Activated CD8-positive, alpha-beta T cell treated with anti-CD3 and anti-CD28 coated beads, Interleukin-2, amount 10 ng/mL, durations not matched to agents 7 days and 5 days (primary cell): Measurements from ENCODE around the gene TRAPPC2L. TPM values are rescaled to one million over a fixed set of nuclear protein-coding genes. Genes with fewer than 3 reads are reported as not detected.

Source experiments
- ATAC-seq: fragments of 150-1000 bp; cut with Tn5 transposase; one replicate; pipeline ENCODE4 v1.10.0; 2021; ENCODE audit warnings: moderate library complexity
- CTCF ChIA-PET: fragments of 350-600 bp; sonication (Branson Sonifier 250); formaldehyde crosslinking; loops from one replicate; lab custom pipeline; 2021; ENCODE audit warnings: antibody characterized with exemption; lab: Charles Lee
- POLR2A ChIA-PET: fragments of 350-600 bp; sonication (Branson Sonifier 250); formaldehyde crosslinking; loops from one replicate; lab custom pipeline; 2021; ENCODE audit warnings: antibody characterized with exemption; lab: Charles Lee
- DNase-seq: peaks from one replicate; pipeline ENCODE4 v3.0.0-alpha.2; 2020
- H3K27ac Mint-ChIP-seq: one replicate; pipeline ENCODE4 v1.8.0; 2021; ENCODE audit warnings: mild to moderate bottlenecking, mixed read lengths
- H3K27me3 Mint-ChIP-seq: one replicate; pipeline ENCODE4 v1.8.0; 2021; ENCODE audit warnings: low read depth, mixed read lengths
- H3K36me3 Mint-ChIP-seq: one replicate; pipeline ENCODE4 v1.8.0; 2021; ENCODE audit warnings: low read depth, mixed read lengths
- H3K4me1 Mint-ChIP-seq: one replicate; pipeline ENCODE4 v1.8.0; 2021; ENCODE audit warnings: low read depth, mixed read lengths
- H3K4me3 Mint-ChIP-seq: one replicate; pipeline ENCODE4 v1.8.0; 2021; ENCODE audit warnings: mild to moderate bottlenecking, mixed read lengths
- H3K9me3 Mint-ChIP-seq: one replicate; pipeline ENCODE4 v1.8.0; 2022; ENCODE audit warnings: mixed read lengths; ENCODE audit not compliant: insufficient read depth
- total RNA-seq, 2 experiments: library from RNA; stranded (reverse); gene quantifications; one replicate each; pipeline ENCODE4 v1.2.3, GENCODE V29; 2021

TRAPPC2L gene, protein sequence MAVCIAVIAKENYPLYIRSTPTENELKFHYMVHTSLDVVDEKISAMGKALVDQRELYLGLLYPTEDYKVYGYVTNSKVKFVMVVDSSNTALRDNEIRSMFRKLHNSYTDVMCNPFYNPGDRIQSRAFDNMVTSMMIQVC
- 10 to 100 TPM; 61.2 to 65.3 TPM for total RNA-seq

DNA sequence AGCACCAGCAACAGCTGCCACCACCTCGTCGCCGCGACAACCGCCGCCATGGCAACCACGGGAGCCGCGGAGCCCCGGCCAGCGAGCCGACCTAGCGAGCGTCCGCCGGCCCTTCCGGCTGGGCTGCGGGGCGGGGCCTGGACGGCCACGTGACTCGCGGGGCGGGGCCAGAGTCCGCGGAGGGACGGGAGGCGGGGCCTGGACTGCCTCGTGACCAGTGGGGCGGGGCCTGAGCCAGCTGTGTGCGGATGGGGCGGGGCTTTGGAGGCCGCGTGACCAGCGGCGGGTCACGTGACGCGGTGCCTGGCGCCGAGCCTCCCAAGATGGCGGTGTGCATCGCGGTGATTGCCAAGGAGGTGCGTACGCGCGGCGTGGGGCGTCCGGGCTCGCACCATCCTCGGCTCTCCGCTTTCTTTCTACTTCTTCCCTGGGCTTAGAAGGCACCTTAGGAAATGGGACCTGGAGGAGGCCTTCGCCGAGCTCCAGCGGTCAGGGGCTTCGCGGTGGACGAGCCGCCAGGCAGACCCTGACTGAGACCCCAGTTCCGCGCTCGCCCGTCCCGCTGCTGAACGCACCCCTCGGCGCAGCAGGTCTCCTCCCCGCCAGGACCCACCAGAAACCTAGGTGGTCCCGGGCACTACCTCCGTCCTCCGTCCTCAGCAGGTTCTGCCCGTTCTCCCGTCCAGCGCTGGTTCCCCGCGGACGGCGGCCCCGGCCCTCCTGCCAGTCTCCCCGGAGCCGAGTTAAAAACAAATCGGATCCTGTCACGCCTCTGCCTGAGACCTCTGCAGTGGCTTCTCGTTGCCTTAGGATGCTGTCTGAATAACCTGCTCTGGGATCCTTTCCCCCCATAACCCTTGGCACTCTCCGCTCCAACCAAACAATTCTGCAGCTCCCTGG lies at the start of gene TRAPPC2L, which contains the start of gene GALNS:
TSS of gene TRAPPC2L (plus strand) at position 300 of the 900 bp plus-strand sequence. CDS start at position 324, 24 bp downstream.
TSS of gene GALNS (minus strand) at position 120 of the 900 bp plus-strand sequence. CDS start at position 50, 70 bp downstream.
- DNase-seq: peak; percentile 99
- Mint-ChIP-seq H3K36me3 (peaks cover 24% of the 10 kb centered on the region), H3K27me3 (no peaks in the 10 kb centered on the region), H3K4me1 (peaks cover 28% of the 10 kb centered on the region), H3K9me3 (no peaks in the 10 kb centered on the region), H3K27ac (peak within 1 kb of the TSS; percentile 94), H3K4me3 (peak within 1 kb of the TSS; percentile 97)
- ChIA-PET CTCF (interaction anchor here (0.6 to 2.9 kb wide), 20 partner anchors 10 to 383 kb away, joined by 3 to 42 read pairs (median 4); partner anchors contain the start of genes APRT and ZNF778), POLR2A (interaction anchor here (0.6 to 2.7 kb wide), 7 partner anchors 10 to 76 kb away, joined by 3 to 11 read pairs (median 4); partner anchors contain the start of gene APRT)
- ATAC-seq: peak; percentile 86

DNA sequence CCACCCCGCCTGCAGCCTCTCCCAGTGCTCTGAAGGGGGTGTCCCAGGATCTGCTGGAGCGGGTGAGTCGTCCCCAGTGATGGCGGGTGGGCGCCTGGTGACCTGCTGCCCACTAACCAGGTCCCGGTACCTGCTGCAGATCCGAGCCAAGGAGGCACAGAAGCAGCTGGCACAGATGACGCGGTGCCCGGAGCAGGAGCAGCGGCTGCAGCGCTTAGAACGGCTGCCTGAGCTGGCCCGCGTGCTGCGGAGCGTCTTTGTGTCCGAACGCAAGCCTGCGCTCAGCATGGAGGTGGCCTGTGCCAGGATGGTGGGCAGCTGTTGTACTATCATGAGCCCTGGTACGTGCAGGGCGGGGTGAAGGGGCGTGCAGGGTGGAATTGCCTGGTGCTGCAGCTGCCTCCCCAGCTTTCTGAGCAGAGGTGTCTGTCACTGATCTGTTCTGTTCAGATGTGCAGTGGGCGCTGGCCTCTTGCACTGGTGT lies 49.7 kb upstream of the TRAPPC2L start:
- ATAC-seq (no peak), DNase-seq (no peak)
- Mint-ChIP-seq H3K9me3 (no peaks in the 10 kb centered on the region), H3K4me1 (peaks cover 36% of the 10 kb centered on the region), H3K4me3 (peak overlapping the region; percentile 15), H3K36me3 (peaks cover 49% of the 10 kb centered on the region), H3K27ac (no peak overlapping the region), H3K27me3 (no peaks in the 10 kb centered on the region)
- CTCF ChIA-PET: no interaction called here
- POLR2A ChIA-PET: no interaction called here

DNA sequence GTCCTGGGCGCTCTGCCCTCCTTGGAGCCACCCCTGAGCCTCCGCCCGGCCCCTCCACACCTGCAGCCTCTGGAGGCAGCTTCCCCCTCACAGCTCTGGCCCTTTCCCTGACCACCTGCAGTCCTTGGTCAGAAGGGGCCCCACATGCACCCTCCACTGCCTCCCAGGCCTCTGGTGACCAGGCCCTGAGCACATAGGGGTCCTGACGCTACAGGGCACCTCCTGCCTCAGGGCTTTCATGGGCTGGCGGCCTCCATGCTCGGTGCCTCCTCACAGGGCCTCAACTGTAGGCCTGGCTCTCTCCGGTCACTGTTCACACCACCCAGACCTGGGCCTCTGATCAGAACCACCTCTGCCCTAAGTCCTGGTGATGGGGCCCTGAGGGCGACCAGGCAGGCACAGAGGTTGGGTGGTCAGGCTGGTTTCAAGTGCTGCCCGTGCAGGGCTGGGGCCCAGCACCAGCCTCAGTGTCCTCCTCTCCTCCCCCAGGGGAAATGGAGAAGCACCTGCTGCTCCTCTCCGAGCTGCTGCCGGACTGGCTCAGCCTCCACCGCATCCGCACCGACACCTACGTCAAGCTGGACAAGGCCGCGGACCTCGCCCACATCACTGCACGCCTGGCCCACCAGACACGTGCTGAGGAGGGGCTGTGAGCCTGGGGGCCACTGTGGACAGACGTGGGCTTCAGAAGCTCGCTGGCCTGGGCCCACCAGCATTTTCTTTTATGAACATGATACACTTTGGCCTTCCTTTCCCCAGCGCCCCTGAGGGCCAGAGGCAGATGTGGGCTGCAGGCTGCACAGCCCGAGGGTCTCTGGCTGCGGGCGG lies 49.1 kb upstream of the TRAPPC2L start:
- peaks cover 49% of the 10 kb centered on the region for H3K36me3 Mint-ChIP-seq
- peak overlapping the region; percentile 25 for H3K4me3 Mint-ChIP-seq
- DNase-seq: no peak
- H3K27me3 Mint-ChIP-seq: no peaks in the 10 kb centered on the region
- peaks cover 37% of the 10 kb centered on the region for H3K4me1 Mint-ChIP-seq
- H3K27ac Mint-ChIP-seq: peak overlapping the region; percentile 57
- H3K9me3 Mint-ChIP-seq: no peaks in the 10 kb centered on the region
- ChIA-PET POLR2A (no interaction called here), CTCF (no interaction called here)
- ATAC-seq: no peak

DNA sequence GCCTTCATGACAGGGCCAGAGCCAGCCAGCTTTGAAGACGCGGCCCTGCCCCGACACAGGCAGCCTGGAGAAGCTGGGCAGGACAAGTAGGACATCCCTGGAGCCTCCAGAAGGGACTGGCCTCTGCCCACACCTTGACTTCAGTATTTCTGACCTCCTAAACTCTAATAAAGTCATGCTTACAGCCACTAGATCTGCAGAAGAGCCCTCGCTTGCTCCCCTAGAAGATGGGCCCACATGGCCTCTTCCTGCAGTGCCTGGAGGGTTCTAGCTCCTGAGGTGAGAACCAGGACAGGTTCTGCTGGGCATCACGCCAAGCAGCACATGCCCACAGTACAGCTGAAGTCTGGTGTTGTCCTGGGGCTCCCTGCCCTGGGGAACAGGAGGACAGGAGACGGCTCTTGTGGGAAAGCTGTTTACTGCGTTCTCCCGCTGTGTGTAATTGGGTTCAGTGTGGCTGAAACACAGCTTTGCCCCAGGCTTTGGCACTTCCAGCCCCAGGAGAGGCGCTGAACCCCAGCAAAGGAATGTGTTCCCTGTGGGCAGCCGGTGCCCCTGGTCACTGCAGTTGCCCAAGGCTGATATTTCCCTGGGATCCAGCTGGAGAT lies 47.8 kb upstream of the TRAPPC2L start:
- peak overlapping the region; percentile 10 for H3K27ac Mint-ChIP-seq
- H3K9me3 Mint-ChIP-seq: no peaks in the 10 kb centered on the region
- ChIA-PET POLR2A (interaction anchor here (0.9 to 4.2 kb wide), 6 partner anchors 9 to 288 kb away, joined by 3 to 27 read pairs (median 4); partner anchors contain the start of genes GALNS and TRAPPC2L), CTCF (interaction anchor here (2.5 to 5.5 kb wide), 2 partner anchors 49 to 66 kb away, joined by 7 to 42 read pairs; partner anchors contain the start of genes GALNS and TRAPPC2L)
- H3K4me3 Mint-ChIP-seq: peak overlapping the region; percentile 43
- DNase-seq: no peak
- no peaks in the 10 kb centered on the region for H3K27me3 Mint-ChIP-seq
- peaks cover 41% of the 10 kb centered on the region for H3K4me1 Mint-ChIP-seq
- no peak for ATAC-seq
- peaks cover 48% of the 10 kb centered on the region for H3K36me3 Mint-ChIP-seq

DNA sequence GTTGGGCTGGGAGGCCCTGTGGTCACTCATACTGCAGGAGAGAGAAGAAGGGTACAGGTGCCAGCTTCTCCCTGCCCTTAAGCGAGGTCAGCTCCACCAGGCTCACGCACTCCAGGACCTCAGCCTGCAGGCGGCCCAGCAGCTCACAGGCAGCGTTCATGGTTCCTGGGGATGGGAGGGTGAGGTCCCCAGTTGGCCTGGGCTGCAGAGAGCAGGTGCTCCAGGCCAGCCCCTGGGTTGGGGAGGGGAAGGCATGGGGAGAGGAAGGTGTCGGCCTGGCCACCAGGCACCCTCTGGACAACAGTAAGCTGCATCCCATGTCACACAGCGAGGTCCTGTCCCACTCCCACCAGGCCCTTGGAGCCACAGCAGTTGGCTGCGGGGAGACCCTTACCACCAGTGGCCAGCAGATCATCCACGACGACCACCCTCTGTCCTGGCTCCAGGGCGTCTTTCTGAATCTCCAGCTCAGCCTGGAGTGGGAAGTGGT lies 47.2 kb upstream of the TRAPPC2L start:
- Mint-ChIP-seq H3K27ac (peak overlapping the region; percentile 93), H3K36me3 (peaks cover 44% of the 10 kb centered on the region), H3K4me3 (peak overlapping the region; percentile 85), H3K9me3 (no peaks in the 10 kb centered on the region), H3K27me3 (no peaks in the 10 kb centered on the region), H3K4me1 (peaks cover 41% of the 10 kb centered on the region)
- ATAC-seq: no peak
- ChIA-PET CTCF (interaction anchor here (0.8 to 5.5 kb wide), 4 partner anchors 48 to 407 kb away, joined by 3 to 42 read pairs (median 6); partner anchors contain the start of genes GALNS and TRAPPC2L), POLR2A (interaction anchor here (0.9 to 4.2 kb wide), 8 partner anchors 10 to 288 kb away, joined by 3 to 27 read pairs (median 5); partner anchors contain the start of genes GALNS and TRAPPC2L)
- DNase-seq: no peak

DNA sequence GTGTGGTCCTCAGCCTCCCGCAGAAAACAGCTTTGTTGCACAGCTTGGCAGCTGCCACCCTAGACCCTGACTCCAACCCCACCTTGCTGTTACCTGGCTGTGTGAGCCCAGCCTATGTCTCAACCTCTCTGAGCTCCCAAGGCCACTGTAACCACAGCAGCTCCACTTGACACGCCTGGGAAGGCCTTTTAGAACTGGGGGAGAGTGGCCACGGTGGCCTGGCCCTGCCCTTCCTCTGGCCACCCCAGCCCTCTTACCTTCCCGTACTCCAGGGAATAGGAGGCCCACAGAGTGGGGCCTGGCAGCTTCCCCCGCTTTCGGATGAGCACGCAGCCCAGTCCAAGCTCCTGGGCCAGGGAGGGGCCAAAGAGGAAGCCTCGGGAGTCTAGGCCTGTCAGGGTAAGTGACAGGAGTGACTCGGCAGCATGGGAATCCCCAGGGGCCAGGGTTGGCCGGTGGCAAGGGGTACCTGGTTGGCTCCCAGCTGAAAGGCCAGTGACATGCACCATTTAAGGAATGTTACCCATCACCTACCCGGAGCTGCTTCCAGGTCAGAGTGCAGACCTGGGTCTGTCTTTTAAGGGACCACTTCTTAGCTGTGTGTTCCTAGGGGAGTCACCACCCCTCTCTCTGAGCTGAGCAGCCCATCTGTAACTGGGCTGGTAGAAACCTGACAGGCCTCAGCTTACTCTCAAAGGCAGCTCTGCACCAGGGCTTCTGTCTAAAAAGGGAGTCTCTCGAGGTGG lies 46.6 kb upstream of the TRAPPC2L start:
- peaks cover 44% of the 10 kb centered on the region for H3K36me3 Mint-ChIP-seq
- peak overlapping the region; percentile 85 for H3K4me3 Mint-ChIP-seq
- peaks cover 41% of the 10 kb centered on the region for H3K4me1 Mint-ChIP-seq
- POLR2A ChIA-PET: interaction anchor here (0.6 to 4.2 kb wide), 11 partner anchors 10 to 287 kb away, joined by 3 to 27 read pairs (median 5); partner anchors contain the start of genes GALNS, TRAPPC2L and ZC3H18
- no peaks in the 10 kb centered on the region for H3K9me3 Mint-ChIP-seq
- H3K27ac Mint-ChIP-seq: peak overlapping the region; percentile 93
- CTCF ChIA-PET: interaction anchor here (0.8 to 5.5 kb wide), 7 partner anchors 11 to 406 kb away, joined by 3 to 42 read pairs (median 5); partner anchors contain the start of genes GALNS and TRAPPC2L
- no peak for DNase-seq
- H3K27me3 Mint-ChIP-seq: no peaks in the 10 kb centered on the region
- ATAC-seq: no peak

DNA sequence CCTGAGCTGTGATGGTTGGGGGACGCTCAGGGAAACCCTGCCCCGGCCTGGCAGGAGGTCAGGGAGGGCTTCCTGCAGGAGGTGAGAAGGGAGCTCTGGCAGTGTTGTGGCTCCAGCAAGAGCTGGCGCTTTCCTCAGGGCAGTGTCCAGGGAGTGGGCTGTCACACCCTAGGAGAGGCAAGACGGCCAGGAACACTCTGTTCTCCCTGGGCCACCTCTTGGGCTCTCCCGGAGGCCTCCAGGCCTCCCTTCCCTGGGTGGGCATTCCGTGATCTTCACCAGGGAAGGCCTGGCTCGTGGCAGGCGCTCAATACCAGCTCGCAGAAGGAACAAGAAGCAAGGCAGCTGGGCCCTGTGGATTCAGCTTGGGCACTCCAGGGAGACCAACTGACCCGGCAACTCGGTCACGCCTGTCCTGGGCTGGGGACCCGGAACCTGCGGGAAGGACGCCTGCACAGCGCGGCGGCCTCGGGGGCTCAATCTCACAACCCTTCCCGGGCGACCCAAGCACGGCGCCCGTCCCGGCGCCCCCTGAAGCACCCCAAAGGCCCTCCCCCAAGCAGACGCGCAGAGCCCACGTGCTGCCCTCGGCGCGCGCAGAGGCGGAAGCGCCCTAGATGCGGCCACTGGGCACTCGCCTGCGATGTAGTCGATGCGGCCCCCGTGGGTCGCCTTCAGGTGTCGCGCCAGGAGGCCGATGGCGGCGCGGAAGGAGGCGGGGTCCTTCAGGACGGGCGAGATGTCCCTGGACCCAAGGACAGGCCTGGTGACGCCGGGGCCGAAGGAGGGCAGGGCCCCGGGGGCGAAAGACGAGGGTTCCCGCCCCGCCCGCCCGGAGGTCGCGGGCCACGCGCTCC lies 45.8 kb upstream of the TRAPPC2L start:
- ATAC-seq: peak; percentile 67
- Mint-ChIP-seq H3K27ac (peak overlapping the region; percentile 93), H3K4me3 (peak overlapping the region; percentile 85), H3K4me1 (peaks cover 35% of the 10 kb centered on the region), H3K27me3 (no peaks in the 10 kb centered on the region), H3K9me3 (no peaks in the 10 kb centered on the region), H3K36me3 (peaks cover 37% of the 10 kb centered on the region)
- ChIA-PET POLR2A (interaction anchor here (0.6 to 4.2 kb wide), 11 partner anchors 8 to 241 kb away, joined by 3 to 27 read pairs (median 8); partner anchors contain the start of genes GALNS, TRAPPC2L and ZC3H18), CTCF (interaction anchor here (0.9 to 5.5 kb wide), 13 partner anchors 12 to 407 kb away, joined by 3 to 42 read pairs (median 4); partner anchors contain the start of genes GALNS and TRAPPC2L)
- DNase-seq: peak; percentile 79

DNA sequence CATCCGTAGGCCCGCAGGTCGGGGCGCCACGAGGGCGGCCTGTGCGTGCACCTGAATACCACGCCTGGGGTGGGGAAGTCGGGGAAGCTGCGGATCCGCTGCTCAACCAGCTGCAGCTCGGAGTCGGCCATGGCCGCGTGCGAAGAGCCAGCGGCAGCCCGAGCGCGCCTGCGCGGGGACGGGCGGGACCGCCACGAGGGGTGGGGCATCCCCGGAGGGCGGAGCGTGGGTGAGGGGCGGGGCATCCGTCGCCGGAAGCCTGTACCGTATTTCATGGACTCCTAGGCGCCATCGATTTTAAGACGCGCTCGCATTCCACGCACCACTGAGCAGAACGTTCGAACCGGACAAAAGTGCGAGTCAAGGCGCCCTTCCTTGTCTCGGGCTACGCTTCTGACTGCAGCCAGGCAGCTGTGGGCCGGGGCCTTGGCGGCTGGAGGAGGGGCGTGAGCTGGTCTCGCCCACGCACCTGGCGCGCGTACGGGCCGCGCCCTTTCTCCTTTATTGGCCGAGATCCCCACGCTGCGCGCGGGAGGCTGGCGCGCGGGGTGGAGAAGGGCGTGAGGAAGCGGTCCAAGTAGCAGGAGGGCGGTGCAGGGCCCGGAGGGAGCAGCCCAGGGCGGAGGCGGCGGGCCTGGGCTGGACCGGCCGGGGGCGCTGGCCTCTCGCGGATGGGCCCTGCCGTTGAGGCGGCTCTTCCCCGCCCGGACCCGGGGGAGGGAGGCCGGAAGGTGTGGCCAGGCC lies 45.0 kb upstream of the TRAPPC2L start, which contains the start of gene APRT:
TSS of gene APRT (minus strand) at position 160 of the 744 bp plus-strand sequence. CDS start at position 131, 29 bp downstream.
- Mint-ChIP-seq H3K9me3 (no peaks in the 10 kb centered on the region), H3K4me1 (peaks cover 32% of the 10 kb centered on the region), H3K27me3 (no peaks in the 10 kb centered on the region), H3K27ac (peak within 1 kb of the TSS; percentile 97), H3K4me3 (peak within 1 kb of the TSS; percentile 85), H3K36me3 (peaks cover 29% of the 10 kb centered on the region)
- peak; percentile 84 for ATAC-seq
- CTCF ChIA-PET: interaction anchor here (0.7 to 5.5 kb wide), 14 partner anchors 9 to 429 kb away, joined by 3 to 42 read pairs (median 3); partner anchors contain the start of genes GALNS, TRAPPC2L and ZNF778
- peak; percentile 97 for DNase-seq
- POLR2A ChIA-PET: interaction anchor here (0.6 to 4.2 kb wide), 10 partner anchors 9 to 360 kb away, joined by 3 to 27 read pairs (median 6); partner anchors contain the start of gene CDH15
